ENCODE data around the gene CFAP91.

Gene CFAP91

DNA sequence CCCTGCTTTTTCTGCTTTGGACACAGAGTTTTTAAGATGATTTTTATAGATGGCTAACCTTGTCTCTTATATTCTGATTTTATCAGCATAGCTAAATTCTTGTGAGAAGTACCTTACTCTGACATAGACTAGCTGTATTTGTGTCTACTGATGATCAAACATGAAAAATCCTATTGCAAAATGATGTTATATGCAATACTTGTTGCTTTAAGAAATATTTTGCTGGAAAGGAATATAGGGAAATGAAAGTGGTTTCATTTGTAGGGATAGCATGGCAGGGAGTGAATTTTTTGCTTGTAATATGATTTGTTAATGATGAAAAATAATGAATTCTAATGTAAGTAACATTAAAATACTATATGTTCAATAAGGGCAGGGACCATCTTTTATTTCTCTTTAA is 35.9 kb downstream of the CFAP91 start:
- DNase-seq (ENCODE audit: extremely low read depth in 1 of 2, low read depth in 1 of 2): no peak

DNA sequence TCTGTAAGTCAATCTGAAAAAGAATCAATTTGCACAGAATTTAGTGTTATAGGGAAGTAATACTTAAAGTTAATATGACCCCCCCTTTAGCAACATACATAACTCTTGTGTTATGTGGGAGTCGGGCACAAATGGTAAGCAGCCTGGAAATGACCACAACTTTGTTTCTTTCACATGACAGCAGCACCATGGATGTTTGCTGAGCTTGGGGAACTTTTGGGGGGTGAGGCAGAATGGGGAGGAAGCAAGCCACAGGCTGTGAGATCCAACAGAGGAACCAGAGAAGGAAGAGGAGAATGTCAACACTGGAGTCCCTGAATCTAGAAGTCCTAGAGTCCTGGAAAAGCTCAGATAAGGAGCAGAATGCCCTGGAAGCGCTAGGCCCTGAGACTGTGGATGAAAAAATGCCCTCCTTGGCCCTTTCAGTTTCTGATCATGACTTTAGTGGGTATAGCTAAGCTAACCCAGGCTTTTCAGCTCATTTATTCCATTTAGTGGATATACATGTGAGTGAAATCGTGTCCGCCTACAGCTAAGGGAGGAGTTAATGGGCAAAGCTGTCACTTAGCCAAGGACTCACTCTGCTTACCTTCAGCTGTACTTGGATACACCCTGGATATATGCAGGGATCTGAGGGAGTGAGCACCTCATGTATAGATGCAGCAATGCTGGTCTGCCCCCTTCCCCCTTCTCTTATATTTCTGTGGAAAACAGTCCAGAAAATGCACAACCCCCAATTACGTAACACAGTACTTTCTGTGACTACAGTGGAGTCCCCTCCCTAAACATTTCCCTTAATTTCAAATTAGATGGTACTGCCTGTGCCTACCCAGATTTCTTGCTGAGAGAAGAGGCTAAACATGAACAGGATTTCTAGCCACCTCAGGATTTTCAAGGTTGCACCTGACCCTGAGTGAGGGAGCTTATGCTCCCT is 39.1 kb downstream of the CFAP91 start:
- no peak for DNase-seq (ENCODE audit: extremely low read depth in 1 of 2, low read depth in 1 of 2)

GRCh38 chr3:119743921-119744320 is 41.1 kb downstream of the CFAP91 start:
- no peak for DNase-seq (ENCODE audit: extremely low read depth in 1 of 2, low read depth in 1 of 2)

GRCh38 chr3:119745942-119746341 is 43.1 kb downstream of the CFAP91 start:
- DNase-seq (ENCODE audit: extremely low read depth in 1 of 2, low read depth in 1 of 2): no peak

DNA sequence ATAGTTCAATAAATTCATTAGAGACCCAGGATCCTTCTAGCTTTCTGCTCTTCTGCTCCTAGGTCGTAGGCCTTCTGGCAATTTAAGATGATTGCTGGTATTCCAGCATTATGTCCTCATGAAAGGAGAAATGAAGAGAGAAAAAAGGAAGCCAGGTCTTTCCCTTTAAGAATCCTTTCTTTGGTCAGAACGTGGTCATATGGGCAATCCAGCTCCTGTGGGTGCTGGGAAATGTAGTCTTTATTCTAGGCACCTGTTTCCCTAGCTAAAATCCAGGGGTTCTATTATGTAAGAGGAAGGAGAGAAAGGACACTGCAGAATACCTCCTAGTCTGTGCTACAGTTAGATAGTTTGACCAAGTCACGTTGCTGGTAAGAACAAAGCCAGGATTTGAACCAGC is 43.6 kb downstream of the CFAP91 start:
- no peak for DNase-seq (ENCODE audit: extremely low read depth in 1 of 2, low read depth in 1 of 2)

DNA sequence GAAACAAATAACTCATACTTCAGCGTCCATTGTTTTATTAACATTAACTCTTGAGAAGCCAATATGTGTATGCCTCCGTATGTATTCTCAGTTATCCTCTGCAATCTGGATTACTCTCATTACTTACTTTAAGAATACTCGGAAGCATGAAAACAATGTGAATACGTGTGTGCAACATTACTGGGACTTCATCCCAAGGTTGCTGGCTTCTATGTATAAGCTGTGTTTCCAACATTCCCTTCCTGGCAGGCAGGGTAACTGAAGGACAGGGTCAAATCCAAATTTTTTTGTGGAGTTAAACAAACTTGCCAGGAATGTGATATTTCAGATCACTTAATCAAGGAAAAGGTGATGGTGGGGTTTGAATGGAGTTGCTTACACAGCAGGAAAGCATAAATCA is 44.5 kb downstream of the CFAP91 start:
- no peak for DNase-seq (ENCODE audit: extremely low read depth in 1 of 2, low read depth in 1 of 2)

DNA sequence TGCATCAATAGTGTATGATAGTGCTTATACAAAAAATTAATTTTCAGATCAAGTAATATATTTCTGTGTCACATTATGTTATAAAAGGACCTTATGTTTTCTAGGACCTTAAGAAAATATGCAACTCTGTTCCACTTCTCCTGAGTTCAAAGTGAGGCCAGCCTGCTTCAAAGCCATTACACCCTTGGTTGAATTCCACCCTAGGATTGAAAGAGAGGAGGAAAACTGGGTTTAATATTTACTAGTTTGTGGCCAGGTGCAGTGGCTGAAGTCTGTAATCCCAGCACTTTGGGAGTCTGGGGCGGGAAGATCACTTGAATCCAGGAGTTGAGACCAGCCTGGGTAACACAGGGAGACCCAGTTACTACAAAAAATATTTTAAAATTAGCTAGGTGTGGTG is 46.2 kb downstream of the CFAP91 start:
- no peak for DNase-seq (ENCODE audit: extremely low read depth in 1 of 2, low read depth in 1 of 2)

- DNase-seq (ENCODE audit: extremely low read depth in 1 of 2, low read depth in 1 of 2): no peak
These were observed 48.6 kb downstream of the CFAP91 start for GRCh38 chr3:119751423-119751822.

All from stimulated activated CD8-positive, alpha-beta memory T cell treated with anti-CD3 and anti-CD28 coated beads, Interleukin-7, amount 100 ng/mL, for 48 hours (primary cell).